Activated CD8-positive, alpha-beta memory T cell treated with anti-CD3 and anti-CD28 coated beads, Interleukin-2, amount 50 U/mL, for 48 hours (primary cell): Measurements from ENCODE around the gene PRKN.
"Not testable (repeated sequence)": the region's sequence is repeated elsewhere in the genome, so short reads cannot be mapped to it uniquely, and the experiment has no call there.

Experiments used
- DNase-seq: peaks from one replicate; pipeline ENCODE4 v3.0.0-alpha.2; 2020

Gene PRKN

GRCh38 chr6:161309774-161310173, 1417.8 kb downstream of the PRKN start:
- DNase-seq = not testable (repeated sequence)

- DNase-seq = no peak
Observed at GRCh38 chr6:161308075-161308655, 1419.4 kb downstream of the PRKN start.

GRCh38 chr6:161305860-161306259, 1421.7 kb downstream of the PRKN start:
- DNase-seq = no peak

GRCh38 chr6:161303628-161304340, 1423.8 kb downstream of the PRKN start:
- DNase-seq = no peak

- no peak for DNase-seq
Observed at GRCh38 chr6:161302949-161303348, 1424.6 kb downstream of the PRKN start.

- no peak for DNase-seq
Observed at GRCh38 chr6:161301338-161301737, 1426.2 kb downstream of the PRKN start.

- no peak for DNase-seq
Observed at GRCh38 chr6:161300823-161301222, 1426.7 kb downstream of the PRKN start.

GRCh38 chr6:161299726-161300125, 1427.8 kb downstream of the PRKN start:
- no peak for DNase-seq
